Stimulated activated CD4-positive, alpha-beta T cell treated with anti-CD3 and anti-CD28 coated beads, Interleukin-2, amount 100 ng/mL, for 4 hours (primary cell): ENCODE results near the gene EHD4.

Experiments used
- DNase-seq: peaks from one replicate; pipeline ENCODE4 v3.0.0-alpha.2; 2020; ENCODE audit warnings: low read depth

Gene EHD4

DNA sequence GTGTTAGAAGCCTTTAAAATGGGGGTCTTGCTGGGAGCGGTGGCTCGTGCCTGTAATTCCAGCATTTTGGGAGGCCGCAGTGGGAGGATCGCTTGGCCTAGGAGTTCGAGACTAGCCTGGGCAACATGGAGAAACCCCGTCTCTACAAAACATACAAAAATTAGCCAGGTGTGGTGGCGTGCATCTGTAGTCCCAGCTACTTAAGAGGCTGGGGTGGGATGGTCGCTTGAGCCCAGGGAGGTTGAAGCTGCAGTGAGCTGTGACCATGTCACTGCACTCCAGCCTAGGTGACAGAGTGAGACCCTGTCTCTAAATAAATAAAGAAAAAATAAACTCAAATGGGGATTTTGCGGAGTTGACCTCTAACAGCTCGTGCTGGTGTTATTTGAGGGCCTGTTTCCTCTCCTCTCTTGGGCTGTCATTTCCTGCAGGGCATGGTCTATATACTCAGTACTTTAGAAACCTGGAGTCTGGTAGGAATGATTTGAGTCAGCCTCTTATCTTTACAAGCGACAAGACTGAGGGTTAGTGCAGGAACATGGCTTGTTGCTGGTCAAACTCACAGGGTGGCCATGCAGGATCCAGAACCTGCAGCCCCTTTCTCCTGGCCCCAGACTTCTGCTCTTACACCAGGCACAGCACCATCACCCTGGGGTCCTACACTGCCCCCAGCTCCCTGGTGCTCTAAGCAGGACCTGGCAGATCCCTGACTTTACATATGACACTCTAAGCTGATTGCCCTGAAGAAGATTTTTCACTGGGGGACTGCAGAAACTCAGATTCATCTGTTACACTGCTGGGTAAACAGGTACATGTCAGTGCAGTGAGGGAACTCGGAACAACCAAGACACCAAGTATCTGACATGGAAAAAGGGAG is 15.1 kb downstream of the EHD4 start:
- DNase-seq, result no peak

DNA sequence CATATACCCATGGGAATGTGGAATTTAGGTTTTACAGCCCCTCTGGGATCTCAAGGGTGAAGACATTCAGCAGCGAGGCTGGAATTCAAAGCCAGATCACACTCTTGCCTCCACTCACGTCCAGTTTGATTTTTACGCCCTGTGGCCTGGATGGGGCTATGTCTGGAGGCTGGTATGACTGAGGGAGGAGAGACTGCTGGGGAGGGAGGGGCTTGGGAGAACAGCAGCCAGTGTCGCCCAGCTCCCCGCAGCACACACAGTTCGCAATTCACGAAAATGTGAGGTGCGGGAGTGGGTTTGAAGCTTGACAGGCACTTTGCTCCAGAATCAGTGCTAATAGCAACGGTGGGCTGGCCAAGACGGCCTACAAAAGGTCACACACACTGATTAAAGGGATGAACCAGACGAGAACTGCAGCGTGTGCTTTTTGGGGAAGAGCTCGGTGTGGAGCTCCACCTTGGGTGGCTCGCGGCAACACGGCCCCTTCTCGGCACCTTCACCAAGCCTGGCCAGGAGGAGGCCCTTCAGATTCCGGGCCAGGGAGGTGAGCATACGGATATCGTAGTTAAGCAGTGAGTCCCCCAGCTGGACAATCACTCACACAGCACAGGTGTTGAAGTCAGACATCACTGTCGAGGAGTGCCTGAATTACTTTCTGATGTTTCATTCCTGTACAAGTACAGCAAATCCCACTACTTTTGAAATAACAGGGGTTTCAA is 16.4 kb downstream of the EHD4 start:
- DNase-seq, result no peak

DNA sequence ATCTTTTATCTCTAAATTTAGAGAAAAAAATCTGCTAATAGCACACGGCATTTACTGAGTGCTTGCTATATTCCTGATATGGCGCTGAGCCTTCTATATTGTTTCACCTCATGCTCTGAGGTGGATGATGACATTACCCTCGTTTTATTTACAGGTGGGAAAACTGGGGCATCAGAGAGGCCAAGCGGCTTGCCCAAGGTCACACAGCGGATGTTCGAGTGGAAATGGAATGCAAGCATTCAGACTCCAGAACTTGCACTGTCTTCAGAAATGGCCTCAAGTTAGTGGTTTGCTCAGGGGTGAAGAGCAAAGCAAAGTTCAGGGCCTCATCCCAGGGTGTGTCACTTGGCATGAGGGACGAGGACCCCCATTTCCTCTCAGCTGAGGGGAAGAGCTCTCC is 17.3 kb downstream of the EHD4 start:
- DNase-seq, result no peak

DNA sequence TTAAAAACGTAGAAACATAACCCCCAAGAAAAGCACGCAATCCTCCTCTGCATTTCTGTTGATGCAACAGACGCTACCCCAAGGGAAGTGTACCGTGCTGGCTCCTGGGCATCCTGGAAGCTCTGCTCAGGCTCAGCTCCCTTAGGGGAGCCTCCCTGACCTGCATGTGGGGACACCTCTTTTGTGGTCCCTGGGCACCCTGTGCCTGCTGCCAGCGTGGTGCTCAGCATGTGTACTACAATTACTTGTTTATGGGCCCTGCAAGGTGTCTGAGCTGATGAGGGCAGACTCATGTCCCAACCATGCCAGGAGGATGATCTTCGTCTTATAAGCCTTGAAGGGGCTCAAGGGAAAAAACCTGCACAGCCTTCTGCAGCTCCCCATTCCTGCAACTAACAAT is 18.3 kb downstream of the EHD4 start:
- DNase-seq, result no peak

DNA sequence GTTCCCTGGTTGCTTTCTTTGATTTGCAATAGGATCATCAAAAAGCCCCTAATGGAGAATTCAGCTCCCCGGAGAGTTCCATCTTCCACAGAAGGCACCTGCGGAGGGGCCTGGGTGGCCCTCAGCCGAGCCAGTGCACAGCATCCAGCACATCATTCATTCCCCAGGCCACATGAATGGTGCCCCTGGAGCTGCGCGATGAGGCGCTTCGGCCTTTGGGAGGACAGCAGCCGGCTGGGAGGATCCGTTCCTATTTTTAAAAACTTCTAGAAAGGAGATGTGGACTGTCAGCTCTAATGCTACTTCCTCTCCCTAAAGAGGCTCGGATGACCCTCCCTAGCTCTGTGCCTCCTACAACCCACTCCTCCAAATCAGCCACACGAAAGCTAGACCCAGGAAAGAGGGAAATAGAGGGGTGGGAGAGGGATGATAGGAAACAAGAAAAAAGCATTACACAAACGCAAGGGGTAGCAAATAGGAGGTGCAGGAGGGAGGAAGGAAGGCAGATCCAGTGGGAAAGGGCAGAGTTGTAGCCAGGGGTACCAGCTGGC is 20.3 kb downstream of the EHD4 start:
- no peak for DNase-seq

DNA sequence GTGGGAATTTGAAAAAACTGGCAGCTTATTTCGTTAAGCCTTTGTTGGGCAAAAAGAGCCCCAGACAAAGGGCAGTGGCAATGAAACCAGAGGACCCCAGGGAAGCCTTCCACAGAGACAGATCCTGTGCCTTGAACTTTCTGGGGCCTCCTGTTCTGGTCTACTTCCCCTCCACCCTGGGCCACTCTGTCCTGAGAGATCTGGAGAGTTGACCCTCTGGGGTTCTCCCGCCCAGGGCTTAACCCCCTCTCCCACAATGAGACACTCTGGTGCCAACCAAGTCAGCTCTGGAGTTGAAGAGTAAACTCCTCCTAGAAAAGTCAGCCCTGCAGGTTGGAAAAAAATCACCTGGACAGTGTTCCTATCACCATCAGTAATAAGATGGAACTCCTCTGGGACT is 20.8 kb downstream of the EHD4 start:
- DNase-seq, result no peak

DNA sequence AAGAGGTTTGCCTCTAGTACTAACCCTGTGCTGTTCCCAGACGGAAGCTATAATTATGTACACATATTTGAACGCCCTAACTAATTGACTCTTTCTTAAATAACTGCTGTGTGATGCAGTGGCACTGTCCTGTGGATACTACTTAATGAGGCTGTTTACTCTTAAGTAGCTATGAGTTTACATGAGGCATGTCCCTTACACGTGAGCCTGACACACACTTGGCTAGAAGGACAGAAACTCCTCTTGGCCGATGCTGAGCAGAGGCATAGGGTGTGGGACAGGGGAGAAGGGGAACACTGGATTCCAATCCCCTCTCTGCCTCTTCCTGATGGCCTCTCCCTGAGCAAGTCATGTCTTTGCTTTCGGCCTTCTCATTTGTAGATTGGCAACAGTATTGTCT is 21.9 kb downstream of the EHD4 start:
- DNase-seq, result no peak

DNA sequence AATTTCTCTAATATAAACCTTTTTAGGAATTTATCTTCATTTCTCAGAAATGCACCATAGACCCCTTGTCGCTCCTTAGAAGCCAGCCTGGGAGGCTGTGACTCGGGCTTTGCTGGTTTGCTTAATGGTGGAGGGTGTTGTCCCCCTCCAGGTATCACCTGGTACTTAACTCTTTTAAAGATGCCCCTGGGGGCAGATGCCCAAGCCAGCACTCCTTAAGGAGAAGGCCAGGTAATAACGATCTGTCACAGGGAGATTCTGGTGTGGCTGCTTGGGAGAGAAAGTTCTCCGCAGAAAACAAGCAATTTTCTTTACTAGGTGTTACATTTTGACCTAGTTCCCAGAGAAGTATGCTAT is 22.3 kb downstream of the EHD4 start:
- DNase-seq, result no peak

DNA sequence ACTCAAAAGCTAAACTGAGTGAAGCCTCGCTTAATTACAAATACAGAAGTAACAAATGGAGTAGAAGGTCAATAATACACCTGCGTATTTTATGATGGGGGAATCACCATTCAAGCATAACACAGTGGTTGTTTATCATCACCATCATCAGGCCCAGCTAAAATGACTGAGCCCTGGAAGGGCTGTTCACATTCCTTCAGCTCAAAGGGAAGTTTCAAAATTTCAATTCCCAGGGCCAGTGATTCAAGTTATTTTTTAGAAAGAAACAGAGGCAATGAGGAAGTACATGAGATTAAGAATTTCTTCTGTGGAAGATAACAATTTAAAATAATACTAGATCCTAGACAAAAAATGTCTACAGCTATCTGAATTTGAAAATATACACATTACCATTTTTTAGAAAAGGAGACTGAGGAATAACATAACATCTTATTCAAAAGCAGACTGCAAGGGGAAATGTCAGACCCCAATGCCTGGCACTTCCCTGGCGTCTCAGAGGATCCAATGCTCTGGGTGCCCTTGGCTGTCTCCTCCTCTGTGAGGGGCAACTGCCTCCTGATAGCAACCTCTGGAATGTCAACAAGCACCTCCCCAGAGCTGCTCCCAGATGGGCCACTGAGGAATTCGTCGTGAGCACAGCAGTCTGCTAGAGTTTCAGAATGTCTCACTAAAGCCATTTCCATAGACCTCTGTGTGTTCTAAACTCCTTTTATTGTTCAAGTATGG is 22.8 kb downstream of the EHD4 start:
- DNase-seq, result no peak

DNA sequence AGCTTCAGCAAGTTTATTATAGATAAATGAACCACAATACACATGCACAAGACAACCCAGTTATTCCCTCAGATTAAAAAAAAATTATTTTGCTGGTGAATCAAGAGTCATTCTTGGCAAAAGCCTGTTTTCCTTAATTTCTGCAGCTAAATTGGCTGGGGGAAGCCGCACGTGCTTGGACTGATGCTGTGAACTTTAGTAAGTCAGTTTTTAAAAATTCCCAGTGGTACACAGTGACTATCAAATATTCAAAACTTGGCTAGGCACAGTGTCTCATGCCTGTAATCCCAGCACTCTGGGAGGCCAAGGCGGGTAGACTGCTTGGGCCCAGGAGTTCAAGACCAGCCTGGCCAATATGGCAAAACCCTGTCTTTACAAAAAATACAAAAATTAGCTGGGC is 23.9 kb downstream of the EHD4 start:
- no peak for DNase-seq

DNA sequence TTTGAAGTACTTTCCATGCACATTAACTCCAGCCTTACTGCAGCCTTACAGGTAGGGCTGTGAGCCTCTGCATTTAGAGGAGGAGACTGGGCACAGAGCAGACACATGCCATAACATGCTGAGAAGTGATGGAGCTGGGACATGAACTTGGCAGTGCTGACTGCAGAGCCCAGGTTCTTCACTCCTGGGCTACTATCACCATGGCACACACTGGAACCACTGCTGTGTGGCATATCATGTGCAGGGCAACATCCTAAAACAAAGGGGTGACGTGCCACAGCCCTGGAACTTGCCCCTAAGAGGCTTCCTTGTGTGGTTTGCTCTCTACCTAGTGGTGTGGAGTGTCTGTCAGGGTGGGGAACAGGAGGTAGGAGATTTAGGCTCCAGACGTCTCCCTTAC is 25.4 kb downstream of the EHD4 start:
- no peak for DNase-seq

DNA sequence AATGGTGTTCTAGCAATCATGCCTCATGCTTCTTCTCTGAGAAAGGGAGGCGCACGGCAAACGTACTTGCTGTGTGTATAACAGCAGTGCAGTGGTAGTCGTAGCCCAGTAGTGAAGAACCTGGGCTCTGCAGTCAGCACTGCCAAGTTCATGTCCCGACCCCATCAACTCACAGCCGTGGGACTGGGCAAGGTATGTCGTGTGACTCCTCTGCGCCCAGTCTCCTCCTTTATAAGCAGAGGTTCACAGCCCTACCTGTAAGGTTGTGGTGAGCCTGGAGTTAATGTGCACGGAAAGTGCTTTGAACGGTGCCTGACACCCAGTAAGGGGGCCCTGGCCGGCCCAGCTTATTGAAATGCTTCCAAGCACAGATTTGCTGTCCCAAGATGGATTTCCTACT is 26.6 kb downstream of the EHD4 start:
- DNase-seq, result no peak

DNA sequence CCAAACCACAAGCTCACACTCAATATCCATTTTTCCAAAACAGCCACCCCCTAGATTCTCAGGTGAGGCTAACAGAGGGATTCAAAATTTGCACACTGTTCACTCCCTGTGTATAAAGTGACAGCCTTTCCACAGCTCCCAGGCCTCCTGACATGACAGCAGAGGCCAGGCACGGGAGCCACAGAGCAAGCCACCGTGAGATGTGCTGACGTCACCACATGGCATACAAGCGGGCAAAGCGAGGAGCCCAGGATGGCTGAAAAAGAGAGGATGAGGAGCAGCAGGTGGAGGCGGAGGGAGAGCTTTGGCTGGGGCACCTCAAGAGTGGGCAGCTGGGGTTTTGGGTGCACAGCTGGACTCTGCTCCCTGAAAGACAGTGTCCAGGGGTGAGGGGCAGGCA is 27.1 kb downstream of the EHD4 start:
- no peak for DNase-seq

DNA sequence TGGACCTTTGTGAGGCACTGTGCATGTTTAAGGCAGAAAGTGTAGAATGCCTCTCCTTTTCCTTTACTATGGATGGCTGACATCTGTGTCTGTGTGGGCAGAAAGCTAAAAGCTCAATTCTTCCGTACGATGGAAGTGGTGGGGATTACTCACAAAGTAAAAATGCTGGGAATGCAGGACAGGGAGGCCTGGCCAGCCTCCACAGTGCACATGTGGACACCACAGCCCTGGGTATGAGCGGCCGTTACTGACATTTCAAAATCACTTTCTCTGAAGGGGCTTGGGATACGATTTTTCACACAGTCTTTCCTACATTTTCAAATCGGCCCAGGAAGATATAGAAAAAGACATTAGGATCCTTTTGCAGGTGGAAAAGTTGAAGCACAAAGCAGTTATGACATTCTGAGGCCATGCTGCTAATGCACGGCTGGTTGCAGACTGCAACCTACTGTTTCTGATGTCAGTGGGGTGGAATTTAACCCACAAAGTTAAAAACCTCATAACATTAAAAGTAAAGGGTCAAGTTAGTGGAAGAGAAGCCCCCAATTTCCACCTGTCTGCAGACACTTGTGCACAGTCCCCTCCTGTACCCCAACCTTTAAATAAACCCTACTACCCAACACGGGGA is 27.9 kb downstream of the EHD4 start:
- DNase-seq, result no peak

DNA sequence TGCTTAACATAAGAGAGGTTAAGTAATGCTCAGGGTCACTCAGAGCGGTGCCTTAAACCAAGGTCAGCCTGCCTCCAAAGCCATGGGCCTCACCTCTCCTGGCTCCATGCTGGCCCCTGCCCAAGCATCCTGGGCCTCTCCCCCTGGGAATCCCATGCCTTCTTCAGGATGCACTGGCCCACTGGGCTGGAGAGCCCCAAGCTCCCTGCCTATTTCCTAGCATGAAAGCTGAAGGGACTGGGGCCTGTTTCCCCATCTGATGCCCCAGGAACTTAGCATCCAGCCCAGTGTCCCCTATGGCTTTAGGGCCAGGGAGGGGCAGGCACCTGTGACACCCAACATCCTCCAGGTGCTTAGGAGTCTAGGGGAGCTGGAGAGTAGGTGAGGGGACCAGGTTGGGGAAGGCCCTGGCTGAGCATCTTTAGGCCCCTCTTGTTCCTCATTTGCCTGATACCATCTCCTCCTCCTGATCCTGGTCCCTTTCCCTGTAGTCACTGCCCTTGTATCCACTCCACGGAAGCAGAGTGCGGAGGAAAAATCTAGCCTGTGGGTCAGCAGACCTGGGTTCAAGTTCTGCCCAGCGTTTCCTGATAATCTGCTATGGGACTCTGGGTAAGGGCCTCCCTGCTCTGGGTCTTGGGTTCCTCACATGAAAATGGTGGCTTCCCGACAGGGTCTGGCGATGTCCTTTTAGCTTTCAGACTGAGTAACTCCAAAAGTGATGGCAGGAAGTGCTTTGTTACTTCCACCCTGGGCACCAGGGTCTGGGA is 28.6 kb downstream of the EHD4 start:
- no peak for DNase-seq

DNA sequence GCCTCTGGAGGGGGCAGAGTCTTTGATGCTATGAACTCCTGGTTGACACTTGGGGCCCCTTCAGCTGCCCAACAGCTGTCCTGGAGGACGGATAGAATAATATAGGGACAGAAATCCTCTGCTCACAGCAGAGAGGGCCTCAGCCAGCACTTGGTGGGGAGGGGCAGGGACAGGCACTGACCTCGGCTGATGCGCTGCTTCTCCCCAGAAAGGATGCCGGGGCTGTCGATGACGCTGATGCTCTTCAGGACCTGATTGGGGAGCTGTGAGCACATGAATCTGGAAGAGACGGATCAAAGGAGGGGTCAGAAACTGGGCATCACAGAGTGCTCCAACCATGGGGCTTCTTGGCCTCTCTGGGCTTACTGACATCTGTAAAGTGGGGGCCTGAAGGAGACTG is 29.5 kb downstream of the EHD4 start:
- DNase-seq, result no peak

DNA sequence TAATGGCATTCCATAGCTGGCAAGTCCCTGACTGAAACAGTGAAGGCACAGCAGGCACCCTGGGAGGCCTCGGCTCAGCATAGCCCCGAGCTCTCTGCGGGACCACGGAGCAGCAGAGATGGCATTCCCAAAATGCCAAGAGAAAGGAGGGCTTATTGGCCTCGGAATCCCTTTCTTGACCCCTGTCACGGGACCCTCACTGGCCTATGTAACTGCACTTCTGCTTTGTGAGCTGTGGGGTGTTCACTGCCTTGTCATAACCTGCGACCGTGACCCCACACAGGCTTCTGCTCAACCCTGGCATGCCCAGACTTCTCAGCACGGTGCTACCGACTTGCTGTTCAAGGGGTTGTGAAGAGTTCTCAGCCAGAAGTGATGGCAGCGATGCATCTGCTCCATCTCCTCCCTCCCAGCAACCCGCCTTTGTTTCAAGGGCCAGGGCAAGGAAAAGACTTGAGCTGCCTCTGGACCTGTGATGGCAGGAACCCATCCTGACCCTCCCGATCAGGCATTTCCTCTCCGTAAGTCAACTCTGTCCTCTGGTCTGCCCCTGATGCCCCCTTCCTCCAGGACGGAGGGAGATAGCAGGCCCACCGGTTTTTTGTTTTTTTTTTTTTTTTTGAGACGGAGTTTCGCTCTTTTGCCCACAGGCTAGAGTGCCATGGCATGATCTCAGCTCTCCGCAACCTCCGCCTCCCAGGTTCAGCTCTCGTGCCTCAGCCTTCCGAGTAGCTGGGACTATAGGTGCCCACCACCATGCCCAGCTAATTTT is 30.5 kb downstream of the EHD4 start:
- no peak for DNase-seq

DNA sequence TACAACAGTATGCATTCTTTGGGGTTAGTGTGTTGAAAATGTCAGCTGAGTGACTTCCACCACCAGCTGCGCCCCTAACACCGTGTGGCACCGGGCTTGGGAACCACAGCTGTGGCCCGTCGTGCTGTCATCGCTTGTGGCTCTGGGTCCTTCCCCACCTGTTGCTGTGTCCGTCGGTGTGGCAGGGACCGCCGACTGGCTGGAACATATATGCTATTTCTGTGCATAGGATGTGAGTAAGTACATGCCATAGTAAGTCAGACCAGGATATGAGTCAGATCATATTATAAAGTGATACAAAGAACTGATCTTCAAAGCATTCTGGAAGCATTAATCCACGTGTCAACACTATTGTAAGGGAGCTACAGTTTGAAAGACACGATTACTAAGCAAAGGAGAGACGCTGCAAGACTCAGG is 31.9 kb downstream of the EHD4 start:
- peak; percentile 25 for DNase-seq

DNA sequence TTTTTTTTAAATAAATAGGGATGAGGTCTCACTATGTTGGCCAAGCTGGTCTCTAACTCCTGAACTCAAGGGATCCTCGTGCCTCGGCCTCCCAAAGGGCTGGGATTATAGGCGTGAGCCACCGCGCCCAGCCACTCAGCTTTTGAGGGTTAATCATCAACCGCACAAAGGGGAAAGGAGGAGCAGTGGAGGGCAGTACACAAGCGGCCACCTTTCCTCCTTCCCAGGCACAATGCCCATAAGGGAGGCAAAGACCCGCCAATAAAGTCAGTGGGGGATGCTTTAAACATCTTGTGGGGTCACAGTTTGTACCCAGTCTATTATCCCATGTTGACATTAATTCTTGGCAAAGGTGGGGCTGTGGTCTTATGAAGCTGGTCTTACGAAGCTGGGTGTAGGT is 32.4 kb downstream of the EHD4 start:
- no peak for DNase-seq

DNA sequence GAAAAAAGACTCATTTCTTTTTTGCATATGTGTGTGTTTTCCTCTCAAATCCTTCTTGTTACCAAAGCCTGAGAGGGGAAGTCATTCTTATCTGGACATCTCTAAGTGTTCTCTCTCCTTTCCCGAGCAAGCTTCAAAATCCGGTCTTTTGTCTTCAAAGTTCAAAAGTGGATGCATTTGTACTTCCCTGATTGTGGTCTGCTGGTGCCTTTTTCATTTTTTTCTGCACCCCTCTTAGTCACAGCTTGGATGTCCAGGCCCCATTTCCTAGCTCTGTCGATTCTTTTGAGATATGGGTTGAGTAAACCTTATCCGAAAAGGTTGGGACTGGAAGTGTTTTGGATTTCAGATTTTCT is 34.8 kb downstream of the EHD4 start:
- DNase-seq, result no peak
